Fibroblast of mammary gland (primary cell): ENCODE results near the gene DOP1A.

ENCODE experiments used
- DNase-seq: peaks from one replicate; pipeline ENCODE4 v3.0.0-alpha.2; 2010; ENCODE audit warnings: low read depth
- H3K4me3 ChIP-seq: 2 replicates; pipeline ENCODE4 v1.5.1; 2011; ENCODE audit warnings: low read depth, mild to moderate bottlenecking, low read length, moderate library complexity; ENCODE audit not compliant: control insufficient read depth
- CTCF ChIP-seq: conservative IDR thresholded peaks from 2 replicates; pipeline ENCODE4 v1.5.1; 2011; ENCODE audit warnings: low read depth, low read length, inconsistent platforms; ENCODE audit not compliant: control insufficient read depth, insufficient read depth

DOP1A gene

GRCh38 chr6:83124553-83124952 is 57.1 kb downstream of the DOP1A start:
- no peak for DNase-seq
- no peak for TF ChIP-seq CTCF
- H3K4me3 ChIP-seq, result no peak overlapping the region

- DNase-seq, result no peak
- no peak overlapping the region for H3K4me3 ChIP-seq
- TF ChIP-seq CTCF, result no peak
These were observed 58.0 kb downstream of the DOP1A start for GRCh38 chr6:83125425-83125824.

- DNase-seq, result no peak
These were observed 58.8 kb downstream of the DOP1A start for GRCh38 chr6:83126223-83126622.

GRCh38 chr6:83126807-83127206 is 59.3 kb downstream of the DOP1A start:
- no peak for TF ChIP-seq CTCF
- no peak overlapping the region for H3K4me3 ChIP-seq
- DNase-seq, result no peak

More at GRCh38 chr6:83126223-83126622, 58.8 kb downstream of the DOP1A start:
- no peak overlapping the region for H3K4me3 ChIP-seq
- no peak for TF ChIP-seq CTCF

- no peak for TF ChIP-seq CTCF
- H3K4me3 ChIP-seq, result no peak overlapping the region
- DNase-seq, result no peak
These were observed 59.8 kb downstream of the DOP1A start for GRCh38 chr6:83127258-83127657.

- no peak overlapping the region for H3K4me3 ChIP-seq
- TF ChIP-seq CTCF, result no peak
- DNase-seq, result no peak
These were observed 60.5 kb downstream of the DOP1A start for GRCh38 chr6:83127976-83128375.

GRCh38 chr6:83132121-83132520 is 64.7 kb downstream of the DOP1A start:
- TF ChIP-seq CTCF, result no peak
- no peak for DNase-seq
- no peak overlapping the region for H3K4me3 ChIP-seq
